Esophagus squamous epithelium (tissue), 5 donors: Measurements from ENCODE around the gene REELD1. TPM values are rescaled to one million over a fixed set of nuclear protein-coding genes. Genes with fewer than 3 reads are reported as not detected.

Source experiments
- DNase-seq: peaks from one replicate; lab custom pipeline; 2025; lab: John Stamatoyannopoulos, UW
- H3K27ac ChIP-seq, 4 donors: fragments of 200-600 bp; sonication (generic); one replicate each; pipeline ENCODE4 v1.5.1; 2016 to 2019; ENCODE audit warnings: mild to moderate bottlenecking in 1 of 4
- H3K27me3 ChIP-seq, 4 donors: fragments of 200-600 bp; sonication (generic); 1 replicate in 3 of 4; 2 replicates in 1 of 4; pipeline versions ENCODE4 v1.5.1 to v1.6.0; 2017 to 2021; ENCODE audit warnings: antibody characterized with exemption in 1 of 4
- H3K36me3 ChIP-seq, 3 donors: fragments of 200-600 bp; sonication (generic); one replicate each; pipeline ENCODE4 v1.5.1; 2016 to 2019
- H3K4me1 ChIP-seq, 3 donors: fragments of 200-600 bp; sonication (generic); one replicate each; pipeline ENCODE4 v1.5.1; 2017 to 2019
- H3K4me3 ChIP-seq, 4 donors: fragments of 200-600 bp; sonication (generic); 1 replicate in 3 of 4; 2 replicates in 1 of 4; pipeline ENCODE4 v1.5.1; 2016 to 2019; ENCODE audit warnings: mild to moderate bottlenecking in 2 of 4, moderate library complexity in 1 of 4
- H3K9me3 ChIP-seq, 3 donors: fragments of 200-600 bp; sonication (generic); one replicate each; pipeline ENCODE4 v1.5.1; 2016 to 2019
- POLR2A ChIP-seq, 4 donors: fragments of 450-650 bp; IDR thresholded peaks; one replicate each; pipeline ENCODE4 v1.6.1; 2017; ENCODE audit warnings: antibody characterized with exemption in 4 of 4, mild to moderate bottlenecking in 4 of 4, moderate library complexity in 3 of 4
- WGBS, 2 donors: methylation state at CpG; one replicate each; pipeline ENCODE4 v1.1.5; 2018; 5-methylcytosine and 5-hydroxymethylcytosine counted together
- intact Hi-C: fragments of 100-400 bp; cut with DNase I; formaldehyde crosslinking; loops from one replicate; pipeline ENCODE4 v1.15.0; 2022
- total RNA-seq, 4 donors: library from RNA; depleted of rRNA; stranded (reverse); fragments of >200 nt; gene quantifications; one replicate each; pipeline ENCODE4 v1.1.0, GENCODE V29; 2016
- TF ChIP-seq, protein P1 (sequence below), 6 experiments: fragments of 450-650 bp in 4 of 6; fragments of 200-600 bp in 2 of 6; sonication (generic) in 2 of 6; IDR thresholded peaks; one replicate each; pipeline ENCODE4 v1.5.1; 2016 to 2019; ENCODE audit warnings: antibody characterized with exemption in 6 of 6, mild to moderate bottlenecking in 4 of 6, moderate library complexity in 4 of 6
- donor health status: DM: yes; HTN: yes; CAD: no.

REELD1 gene
- total RNA-seq, result not detected

DNA sequence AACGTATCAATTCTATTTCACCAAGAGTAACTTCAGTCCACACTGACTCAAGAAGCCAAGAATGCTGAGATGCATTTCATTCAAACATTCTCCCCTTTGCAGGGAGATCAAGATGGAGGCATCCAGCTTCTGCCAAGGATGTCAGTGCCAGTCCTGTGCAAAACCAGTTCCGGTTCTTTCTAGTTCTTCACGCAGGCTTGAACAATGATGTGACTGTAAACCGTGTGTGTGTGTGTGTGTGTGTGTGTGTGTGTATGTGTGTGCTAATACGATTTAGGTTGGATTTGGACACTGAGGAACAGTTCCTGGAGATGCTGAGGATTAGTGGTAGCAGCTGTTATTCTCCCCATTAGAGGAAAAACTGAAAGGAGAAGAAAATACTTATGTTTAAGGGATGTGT is at the start of gene REELD1:
Gene REELD1, plus strand, starts transcription at position 301 of the 400 bp plus-strand sequence. CDS start 2,415 bp downstream, outside the sequence.
- H3K4me3 ChIP-seq, result no peak within 1 kb of the TSS
- H3K36me3 ChIP-seq, result no peaks in the 10 kb centered on the region
- no peak within 1 kb of the TSS for H3K27ac ChIP-seq
- 77 to 97% methylated on average over 3 to 5 of the region's 5 CpGs for WGBS, 2 donors
- H3K4me1 ChIP-seq, result no peaks in the 10 kb centered on the region
- H3K27me3 ChIP-seq, result no peaks in the 10 kb centered on the region
- no peak for DNase-seq
- no peaks in the 10 kb centered on the region for H3K9me3 ChIP-seq
- TF ChIP-seq, protein P1, sequence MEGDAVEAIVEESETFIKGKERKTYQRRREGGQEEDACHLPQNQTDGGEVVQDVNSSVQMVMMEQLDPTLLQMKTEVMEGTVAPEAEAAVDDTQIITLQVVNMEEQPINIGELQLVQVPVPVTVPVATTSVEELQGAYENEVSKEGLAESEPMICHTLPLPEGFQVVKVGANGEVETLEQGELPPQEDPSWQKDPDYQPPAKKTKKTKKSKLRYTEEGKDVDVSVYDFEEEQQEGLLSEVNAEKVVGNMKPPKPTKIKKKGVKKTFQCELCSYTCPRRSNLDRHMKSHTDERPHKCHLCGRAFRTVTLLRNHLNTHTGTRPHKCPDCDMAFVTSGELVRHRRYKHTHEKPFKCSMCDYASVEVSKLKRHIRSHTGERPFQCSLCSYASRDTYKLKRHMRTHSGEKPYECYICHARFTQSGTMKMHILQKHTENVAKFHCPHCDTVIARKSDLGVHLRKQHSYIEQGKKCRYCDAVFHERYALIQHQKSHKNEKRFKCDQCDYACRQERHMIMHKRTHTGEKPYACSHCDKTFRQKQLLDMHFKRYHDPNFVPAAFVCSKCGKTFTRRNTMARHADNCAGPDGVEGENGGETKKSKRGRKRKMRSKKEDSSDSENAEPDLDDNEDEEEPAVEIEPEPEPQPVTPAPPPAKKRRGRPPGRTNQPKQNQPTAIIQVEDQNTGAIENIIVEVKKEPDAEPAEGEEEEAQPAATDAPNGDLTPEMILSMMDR (IDR thresholded peaks at IDR 0.05), result no peak
- no peak for TF ChIP-seq POLR2A (IDR thresholded peaks at IDR 0.05)
- intact Hi-C loops, result no loop called here

DNA sequence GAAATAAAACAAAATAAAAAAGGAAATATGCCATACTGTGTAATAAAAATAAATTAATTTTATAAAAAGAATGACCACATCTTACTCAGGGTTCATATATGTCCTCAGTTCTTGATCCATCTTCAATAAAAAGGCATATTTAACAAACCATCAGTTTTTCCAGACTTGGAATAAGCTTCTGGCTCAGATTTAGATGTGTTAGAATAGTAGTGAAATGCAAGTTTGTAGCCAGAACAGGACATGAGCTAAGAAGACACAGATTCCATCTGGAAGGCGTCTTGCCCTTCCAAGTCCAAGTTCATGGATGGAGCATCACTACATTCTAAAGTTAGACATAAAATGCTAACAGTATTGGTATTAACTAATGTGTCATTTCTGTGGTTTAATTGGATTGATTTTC is 49.1 kb upstream of the REELD1 start:
- intact Hi-C loops, result no loop called here
- Histone ChIP-seq H3K36me3 (no peaks in the 10 kb centered on the region), H3K27ac (no peak overlapping the region), H3K4me3 (no peak overlapping the region), H3K4me1 (no peaks in the 10 kb centered on the region), H3K9me3 (no peaks in the 10 kb centered on the region), H3K27me3 (no peaks in the 10 kb centered on the region)
- no peak for DNase-seq
- WGBS, 2 donors, result 46 to 67% methylated on average over 1 of the region's 1 CpG
- TF ChIP-seq, protein P1 (IDR thresholded peaks at IDR 0.05), result no peak
- no peak for TF ChIP-seq POLR2A (IDR thresholded peaks at IDR 0.05)

- no peaks in the 10 kb centered on the region for H3K27me3 ChIP-seq
- H3K36me3 ChIP-seq, result no peaks in the 10 kb centered on the region
- no peak for TF ChIP-seq POLR2A (IDR thresholded peaks at IDR 0.05)
- TF ChIP-seq, protein P1 (IDR thresholded peaks at IDR 0.05), result no peak
- no peaks in the 10 kb centered on the region for H3K9me3 ChIP-seq
- H3K27ac ChIP-seq, result no peak overlapping the region
- intact Hi-C loops, result no loop called here
- H3K4me3 ChIP-seq, result no peak overlapping the region
- DNase-seq, result no peak
- H3K4me1 ChIP-seq, result no peaks in the 10 kb centered on the region
These were observed 48.5 kb upstream of the REELD1 start for GRCh38 chr4:146165840-146166239.

DNA sequence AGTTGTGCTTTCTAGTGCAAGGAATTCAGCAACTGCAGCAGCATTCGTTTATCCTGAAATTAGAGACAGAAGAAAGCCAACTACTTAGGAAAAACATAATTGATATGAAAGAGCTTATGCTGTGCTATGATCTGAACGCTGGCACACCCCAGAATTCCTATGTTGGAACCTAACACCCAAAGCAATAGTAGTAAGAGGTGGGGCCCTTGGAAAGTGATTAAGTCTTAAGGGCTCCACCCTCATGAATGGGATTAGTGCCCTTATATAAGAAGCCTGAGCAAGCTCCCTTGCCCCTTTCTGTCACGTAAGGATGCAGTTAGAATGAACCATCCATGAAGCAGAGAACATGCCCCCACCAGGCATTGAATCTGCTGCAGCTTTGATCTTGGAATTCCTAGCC is 44.2 kb upstream of the REELD1 start:
- H3K4me1 ChIP-seq, result peaks cover 0 to 1% (median 0%) of the 10 kb centered on the region in 3 donors
- no peaks in the 10 kb centered on the region for H3K27me3 ChIP-seq
- intact Hi-C loops, result no loop called here
- H3K27ac ChIP-seq, result no peak overlapping the region
- no peak for TF ChIP-seq POLR2A (IDR thresholded peaks at IDR 0.05)
- TF ChIP-seq, protein P1 (IDR thresholded peaks at IDR 0.05), result no peak
- DNase-seq, result no peak
- 68 to 75% methylated on average over 3 of the region's 3 CpGs for WGBS, 2 donors
- H3K36me3 ChIP-seq, result no peaks in the 10 kb centered on the region
- H3K9me3 ChIP-seq, result no peaks in the 10 kb centered on the region
- no peak overlapping the region for H3K4me3 ChIP-seq

DNA sequence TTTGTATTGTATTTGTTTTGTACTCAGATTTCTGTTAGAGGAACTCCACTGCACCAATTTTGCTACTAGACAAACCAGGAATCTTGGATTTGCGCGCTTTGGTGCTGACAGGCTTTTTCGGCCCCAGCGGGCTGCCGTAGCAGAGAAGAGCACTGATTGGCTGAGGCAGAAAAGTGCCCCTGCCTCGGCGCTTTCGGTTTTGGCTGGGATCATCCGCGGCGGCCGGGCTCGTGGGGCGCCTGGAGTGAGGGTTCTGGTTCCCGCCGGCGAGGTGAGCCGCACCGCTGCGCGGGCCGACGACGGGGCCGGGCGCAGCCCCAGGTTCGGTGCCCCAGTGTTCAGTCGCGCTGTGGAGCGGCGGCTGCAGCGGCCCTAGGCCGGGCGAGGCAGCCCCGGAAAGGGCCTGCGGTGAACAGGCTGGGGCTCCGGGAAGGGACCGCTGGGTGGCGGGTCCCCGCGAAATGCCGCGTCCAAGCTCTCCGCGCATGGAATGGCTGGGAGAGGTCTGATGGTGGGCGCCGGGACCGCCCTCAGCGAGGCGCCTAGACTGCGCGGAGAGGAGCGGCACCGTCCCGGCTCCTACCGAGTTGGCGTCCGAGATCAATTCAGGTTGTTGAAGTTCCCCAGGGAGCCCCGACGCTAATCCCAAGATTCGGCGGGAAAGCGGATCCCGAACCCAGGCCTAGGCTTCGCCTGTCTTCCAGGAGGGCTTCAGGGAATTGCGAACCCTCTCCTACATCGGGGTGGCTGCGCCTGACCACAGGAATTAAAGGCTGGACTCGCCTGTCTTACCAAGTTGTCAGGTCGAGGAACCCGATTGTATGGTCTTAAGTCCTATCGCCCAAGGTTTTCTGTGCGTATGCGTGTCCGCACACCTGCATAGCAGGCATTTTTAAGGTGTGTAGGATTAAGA is 38.5 kb upstream of the REELD1 start, which contains the start of gene LSM6:
Gene LSM6, plus strand, starts transcription at position 178 of the 913 bp plus-strand sequence. CDS start 7,204 bp downstream, outside the sequence.
- DNase-seq, result peak; percentile 8
- Histone ChIP-seq H3K4me1 (peaks cover 0 to 50% (median 27%) of the 10 kb centered on the region in 3 donors), H3K27ac (peak within 1 kb of the TSS; percentile 88 to 98 (median 95)), H3K4me3 (peak within 1 kb of the TSS; percentile 75 to 98 (median 88)), H3K36me3 (no peaks in the 10 kb centered on the region), H3K27me3 (no peaks in the 10 kb centered on the region), H3K9me3 (no peaks in the 10 kb centered on the region)
- intact Hi-C loops, result no loop called here
- 0% methylated on average over 9 to 11 of the region's 75 CpGs for WGBS, 2 donors
- TF ChIP-seq POLR2A (IDR thresholded peaks at IDR 0.05), result peak in 3 of 4 donors; percentile 24 to 74 (median 47)
- TF ChIP-seq, protein P1 (IDR thresholded peaks at IDR 0.05), result peak in 3 of 6 experiments; percentile 13 to 37 (median 26)
